HG03378 (cell line): ENCODE measurements around the gene TNFRSF6B.
A peak's percentile ranks its signal among the peaks of the same experiment; 100 is the strongest.
"Not testable (repeated sequence)": the region's sequence is repeated elsewhere in the genome, so short reads cannot be mapped to it uniquely, and the experiment has no call there.

Experiments used
- ATAC-seq: cut with Tn5 transposase; IDR thresholded peaks from one replicate; pipeline ENCODE4 v1.9.1; 2021; ENCODE audit warnings: mild to moderate bottlenecking, moderate library complexity; ENCODE audit not compliant: unreplicated experiment

Gene TNFRSF6B

GRCh38 chr20:63696628-63697356 is at the start of gene TNFRSF6B:
TSS of gene TNFRSF6B (plus strand) at chr20:63696652. CDS start at chr20:63696768, 116 bp downstream.
- no peak for ATAC-seq

- ATAC-seq, result no peak
These were observed 48.3 kb upstream of the TNFRSF6B start for GRCh38 chr20:63648190-63648589.

- ATAC-seq, result no peak
These were observed 47.4 kb upstream of the TNFRSF6B start for GRCh38 chr20:63648895-63649589.

- ATAC-seq, result not testable (repeated sequence)
These were observed 46.0 kb upstream of the TNFRSF6B start for GRCh38 chr20:63650486-63650885.

GRCh38 chr20:63651942-63652191 is 44.6 kb upstream of the TNFRSF6B start:
- no peak for ATAC-seq

GRCh38 chr20:63652192-63652980 is 44.1 kb upstream of the TNFRSF6B start:
- no peak for ATAC-seq

GRCh38 chr20:63653041-63653973 is 43.1 kb upstream of the TNFRSF6B start, which contains the start of gene STMN3:
TSS of gene STMN3 (minus strand) at chr20:63653424. CDS start at chr20:63653345, 79 bp downstream.
- ATAC-seq, result no peak

GRCh38 chr20:63653974-63654668 is 42.3 kb upstream of the TNFRSF6B start:
- ATAC-seq, result no peak

GRCh38 chr20:63655249-63655648 is 41.2 kb upstream of the TNFRSF6B start:
- ATAC-seq, result no peak

- ATAC-seq, result no peak
These were observed 40.0 kb upstream of the TNFRSF6B start for GRCh38 chr20:63656451-63656850.

GRCh38 chr20:63657260-63657936 is 39.1 kb upstream of the TNFRSF6B start:
- ATAC-seq, result no peak

- peak; percentile 71 for ATAC-seq
These were observed 38.3 kb upstream of the TNFRSF6B start, which contains the start of gene RTEL1 for GRCh38 chr20:63657937-63658748. TSS of gene RTEL1 (plus strand) at chr20:63658312. CDS start at chr20:63659403, 1,091 bp downstream.

GRCh38 chr20:63658749-63659187 is 37.7 kb upstream of the TNFRSF6B start:
- peak; percentile 23 for ATAC-seq

GRCh38 chr20:63659370-63659769 is 37.1 kb upstream of the TNFRSF6B start:
- no peak for ATAC-seq

- ATAC-seq, result not testable (repeated sequence)
These were observed 36.3 kb upstream of the TNFRSF6B start for GRCh38 chr20:63660174-63660573.

GRCh38 chr20:63660622-63661021 is 35.8 kb upstream of the TNFRSF6B start:
- ATAC-seq, result no peak

- ATAC-seq, result no peak
These were observed 35.3 kb upstream of the TNFRSF6B start for GRCh38 chr20:63661108-63661507.
